ENCODE results near the gene SHCBP1.

The SHCBP1 gene

DNA sequence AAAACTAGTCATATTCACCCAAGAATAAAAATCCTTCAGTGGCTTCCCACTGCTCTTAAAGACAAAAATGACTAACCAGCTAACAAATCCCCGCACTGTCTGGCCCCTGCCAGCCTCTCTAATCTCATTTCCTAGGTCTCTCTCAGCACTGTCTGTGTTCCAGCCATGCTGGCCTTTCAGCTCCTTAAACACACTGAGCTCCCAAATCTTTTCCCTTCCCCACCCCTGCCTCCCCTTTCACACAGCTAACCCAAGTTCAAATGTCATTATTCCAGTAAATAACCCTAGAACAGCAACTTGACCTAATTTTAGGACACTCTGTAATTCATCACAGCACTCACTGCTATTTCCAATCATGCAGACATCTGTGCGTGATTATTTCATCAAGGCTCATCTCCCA lies 7.8 kb downstream of the SHCBP1 start:
- no peak for DNase-seq

DNA sequence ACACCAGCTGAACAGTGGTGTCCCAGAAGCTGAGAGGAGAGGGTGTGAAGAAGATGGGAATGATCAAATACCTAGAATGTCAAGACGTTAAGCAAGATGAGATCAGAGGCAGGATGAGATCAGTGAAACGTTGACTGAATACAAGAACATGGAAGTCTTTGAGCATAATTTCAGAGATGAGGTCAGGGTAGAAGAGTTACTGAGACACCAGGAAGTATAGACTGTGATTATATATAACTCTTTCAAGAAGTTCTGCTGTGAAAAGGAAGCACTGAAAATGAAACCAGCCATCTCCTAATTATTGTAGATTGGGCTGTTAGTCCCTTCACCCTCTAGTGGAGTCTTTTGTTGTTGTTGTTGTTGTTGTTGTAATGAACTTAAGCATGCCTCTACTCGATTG lies 9.1 kb downstream of the SHCBP1 start:
- DNase-seq: no peak

DNA sequence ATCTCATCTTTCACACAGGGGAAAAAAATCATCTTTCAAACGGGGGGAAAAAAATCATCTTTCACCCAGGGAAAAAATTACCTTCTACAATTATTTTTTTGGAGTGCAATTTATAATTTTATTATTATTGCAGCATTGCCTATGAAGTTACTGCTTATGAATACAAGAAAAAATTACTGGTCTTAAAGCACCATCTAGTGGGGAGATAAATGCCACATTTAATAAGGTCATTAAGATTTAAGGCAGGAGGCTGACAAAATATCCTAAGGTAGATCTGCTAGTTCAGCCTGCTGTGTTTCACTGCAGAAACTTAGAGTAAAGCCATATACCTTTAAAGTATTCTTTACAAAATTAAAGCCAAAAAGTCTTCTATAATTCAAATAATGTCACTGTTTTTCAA lies 13.7 kb downstream of the SHCBP1 start:
- DNase-seq: no peak

DNA sequence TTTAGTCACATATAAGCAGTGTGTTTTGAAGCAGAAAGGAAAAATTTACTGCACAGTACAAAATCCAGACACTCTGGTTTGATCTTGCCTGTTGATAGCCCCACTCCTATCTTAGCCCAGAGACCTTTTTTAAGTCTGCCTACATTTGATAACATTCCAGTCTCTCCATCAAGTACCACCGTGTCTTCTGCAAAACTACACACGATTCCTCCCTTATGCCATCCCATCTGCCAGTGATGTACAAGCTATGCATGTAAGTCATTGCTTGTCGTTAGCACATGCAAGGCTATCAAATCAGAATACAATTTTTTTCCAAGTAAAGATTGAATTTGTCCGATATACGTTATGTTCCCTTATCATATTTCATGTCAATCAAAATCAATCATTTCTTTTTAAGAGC lies 14.9 kb downstream of the SHCBP1 start:
- DNase-seq: no peak

DNA sequence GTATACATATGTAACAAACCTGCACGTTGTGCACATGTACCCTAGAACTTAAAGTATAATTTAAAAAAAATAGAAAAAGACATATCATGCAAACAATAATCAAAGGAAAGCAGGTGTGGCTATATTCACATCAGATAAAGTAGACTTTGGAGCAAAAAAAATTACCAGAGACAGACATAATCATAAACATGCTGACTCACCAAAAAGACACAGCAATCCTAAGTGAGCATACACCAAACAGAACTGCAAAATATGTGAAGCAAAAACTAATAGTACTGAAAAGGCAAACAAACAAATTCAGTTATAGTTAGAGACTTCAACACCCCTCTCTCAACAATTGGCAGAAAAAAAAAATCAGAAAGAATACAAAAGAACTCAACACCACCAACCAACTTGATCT lies 29.9 kb downstream of the SHCBP1 start:
- no peak for DNase-seq

DNA sequence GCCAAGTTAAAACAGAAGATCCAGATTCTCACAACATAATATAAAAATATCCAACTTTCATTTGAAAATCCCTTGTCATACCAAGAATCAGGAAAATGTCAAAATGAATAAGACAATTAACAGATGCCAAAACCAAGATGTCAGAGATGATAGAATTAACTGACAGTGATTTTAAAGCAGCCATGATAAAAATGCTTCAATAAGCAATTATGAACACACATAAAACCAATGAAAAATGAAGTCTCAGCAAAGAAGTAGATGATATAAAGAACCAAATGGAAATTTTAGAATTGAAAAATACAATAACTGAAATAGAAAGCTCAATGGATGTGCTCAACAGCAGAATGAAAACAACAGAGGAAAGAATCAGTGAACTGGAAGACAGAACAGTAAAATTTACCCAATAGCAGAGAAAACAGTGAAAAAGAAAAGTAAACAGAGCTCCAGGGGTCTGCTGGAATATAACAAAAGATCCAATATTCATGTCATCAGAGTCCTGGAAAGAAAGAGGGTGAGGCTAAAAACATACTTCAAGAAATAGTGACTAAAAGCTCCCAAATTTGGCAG lies 35.1 kb downstream of the SHCBP1 start:
- no peak for DNase-seq

DNA sequence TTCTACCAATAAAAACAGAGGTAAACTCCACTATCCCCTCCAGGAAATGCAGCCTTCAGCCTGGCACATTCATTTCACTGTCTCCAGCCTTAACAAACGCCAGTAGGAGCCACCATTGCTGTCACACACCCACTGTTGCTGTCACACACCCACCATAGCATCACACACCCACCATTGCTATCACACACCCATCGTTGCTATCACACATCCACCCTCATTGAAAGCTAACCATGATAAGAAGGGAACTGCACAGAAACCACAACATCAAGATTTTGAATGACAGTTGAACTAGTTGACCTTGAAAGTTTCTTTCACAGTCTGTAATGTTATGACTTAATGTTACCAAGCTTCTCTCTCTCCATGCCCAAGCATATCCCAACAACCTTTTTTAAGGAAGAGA lies 38.1 kb downstream of the SHCBP1 start:
- no peak for DNase-seq

DNA sequence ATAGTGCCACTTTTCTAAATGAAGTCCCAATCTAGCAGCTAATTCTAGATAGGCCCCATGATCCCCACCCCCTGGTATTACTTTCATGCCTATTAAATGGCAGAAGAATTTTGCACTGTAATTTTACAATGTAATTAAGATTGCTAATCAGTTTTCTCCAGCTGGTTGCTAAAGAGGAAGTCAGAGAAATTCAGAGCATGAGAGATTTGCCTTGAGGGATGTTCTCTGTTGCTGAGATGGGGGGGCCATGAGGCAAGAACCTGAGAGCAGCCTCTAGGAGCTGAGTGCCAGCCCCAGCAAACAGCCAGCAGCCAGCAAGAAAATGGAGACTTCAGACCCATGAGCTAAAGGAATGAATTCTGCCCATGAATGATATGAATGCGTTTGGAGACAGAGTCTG lies 38.9 kb downstream of the SHCBP1 start:
- no peak for DNase-seq

DNA sequence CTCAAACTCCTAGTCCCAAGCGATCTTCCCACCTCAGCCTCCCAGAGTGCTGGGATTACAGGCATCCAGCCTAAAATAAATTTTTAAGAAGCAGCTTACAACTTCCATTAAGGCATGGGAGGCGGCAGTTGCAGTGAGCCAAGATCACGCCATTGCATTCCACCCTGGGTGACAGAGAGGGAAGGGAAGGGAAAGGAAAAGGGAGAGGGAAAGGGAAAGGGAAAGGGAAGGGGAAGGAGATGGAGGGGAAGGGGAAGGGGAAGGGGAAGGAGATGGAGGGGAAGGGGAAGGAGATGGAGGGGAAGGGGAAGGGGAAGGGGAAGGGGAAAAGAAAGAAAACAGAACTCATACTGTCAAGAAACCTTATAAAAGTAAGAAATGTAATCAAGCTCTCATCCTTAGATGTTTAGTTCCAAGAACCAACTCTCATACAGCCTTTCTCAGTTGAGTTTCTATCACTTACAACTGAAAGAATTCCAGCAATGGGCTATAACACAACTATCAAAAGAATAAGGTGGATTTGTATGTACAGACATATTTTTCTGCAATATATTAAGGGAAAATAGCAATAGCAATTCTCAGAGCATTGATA lies 43.1 kb downstream of the SHCBP1 start:
- DNase-seq: no peak

DNA sequence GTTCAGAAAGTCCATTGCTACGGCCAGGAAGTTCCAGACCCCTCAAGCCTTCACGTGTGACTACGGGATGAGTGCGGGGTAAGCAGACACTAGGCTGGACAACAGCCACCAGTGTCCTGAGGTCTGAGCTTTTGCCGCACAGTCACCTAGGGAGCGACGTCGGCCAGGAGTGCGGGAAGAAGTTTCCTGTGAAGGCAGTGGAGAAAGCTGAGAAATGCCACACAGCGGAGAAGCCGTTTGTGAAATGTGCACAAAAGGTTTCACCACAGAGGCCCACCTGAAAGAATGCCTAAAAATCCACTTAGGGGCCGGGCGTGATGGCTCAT lies 47.4 kb downstream of the SHCBP1 start:
- DNase-seq: no peak

DNA sequence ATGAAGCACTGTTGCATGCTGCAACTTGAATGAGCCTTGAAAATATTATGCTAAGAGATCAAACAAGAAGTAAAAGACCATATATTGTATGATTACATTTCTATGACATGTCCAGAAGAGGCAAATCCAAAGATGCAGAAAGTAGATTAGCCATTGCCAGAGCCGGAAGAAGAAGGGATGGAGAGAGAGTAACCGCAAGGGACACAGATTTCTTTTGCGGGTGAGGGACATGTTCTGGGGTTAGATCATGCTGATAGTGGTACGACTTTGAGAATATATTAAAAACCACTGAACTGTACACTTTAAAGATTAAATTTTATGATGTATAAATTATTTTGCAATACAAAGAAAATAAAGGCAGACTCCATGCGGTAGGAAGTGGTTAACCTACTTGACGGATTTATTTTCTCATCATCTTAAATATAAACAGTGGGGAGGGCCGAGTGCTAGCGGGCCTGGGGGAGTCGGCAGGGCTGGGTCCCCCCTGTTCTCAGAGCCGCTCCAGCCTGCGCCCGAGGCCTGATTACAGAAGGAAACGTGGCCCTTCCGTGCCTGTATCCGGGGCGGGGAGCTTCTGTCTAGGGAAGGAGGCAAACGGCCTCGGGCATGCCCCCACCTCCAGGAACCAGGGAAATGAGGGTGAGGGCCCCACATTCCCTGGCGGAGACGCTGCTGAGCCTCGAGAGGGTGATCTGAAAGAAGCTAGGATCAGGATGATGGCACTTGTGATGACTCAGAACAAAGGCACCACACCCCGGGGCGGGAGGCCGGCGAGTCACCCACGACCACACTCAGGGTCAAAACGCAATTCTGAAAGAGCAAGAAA lies 48.0 kb downstream of the SHCBP1 start:
- no peak for DNase-seq

DNA sequence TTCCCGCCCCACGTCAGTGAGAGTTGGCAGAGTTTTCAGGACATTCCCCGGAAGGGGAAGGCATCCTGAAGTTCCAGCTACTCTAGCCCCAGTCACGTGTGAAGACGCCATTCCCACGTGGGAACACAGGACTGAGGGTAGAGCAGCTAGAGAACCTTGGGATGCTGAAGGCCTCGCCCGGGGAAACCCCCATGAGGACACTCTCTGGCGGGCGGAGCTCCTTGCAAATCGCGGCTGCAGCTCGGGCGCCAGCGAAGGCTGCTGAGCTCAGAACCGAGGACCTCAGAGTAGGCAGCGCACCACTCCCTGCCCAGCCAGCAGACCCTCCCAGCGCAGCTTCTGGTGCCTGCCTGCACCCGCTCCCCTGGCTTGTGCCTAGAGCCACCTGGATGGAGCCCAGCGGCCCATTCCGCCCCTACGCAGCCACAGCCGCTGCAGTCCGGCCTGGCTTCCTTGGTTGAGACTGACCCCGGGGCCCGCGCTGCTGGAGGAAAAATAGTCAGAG lies 51.9 kb downstream of the SHCBP1 start:
- DNase-seq: no peak

DNA sequence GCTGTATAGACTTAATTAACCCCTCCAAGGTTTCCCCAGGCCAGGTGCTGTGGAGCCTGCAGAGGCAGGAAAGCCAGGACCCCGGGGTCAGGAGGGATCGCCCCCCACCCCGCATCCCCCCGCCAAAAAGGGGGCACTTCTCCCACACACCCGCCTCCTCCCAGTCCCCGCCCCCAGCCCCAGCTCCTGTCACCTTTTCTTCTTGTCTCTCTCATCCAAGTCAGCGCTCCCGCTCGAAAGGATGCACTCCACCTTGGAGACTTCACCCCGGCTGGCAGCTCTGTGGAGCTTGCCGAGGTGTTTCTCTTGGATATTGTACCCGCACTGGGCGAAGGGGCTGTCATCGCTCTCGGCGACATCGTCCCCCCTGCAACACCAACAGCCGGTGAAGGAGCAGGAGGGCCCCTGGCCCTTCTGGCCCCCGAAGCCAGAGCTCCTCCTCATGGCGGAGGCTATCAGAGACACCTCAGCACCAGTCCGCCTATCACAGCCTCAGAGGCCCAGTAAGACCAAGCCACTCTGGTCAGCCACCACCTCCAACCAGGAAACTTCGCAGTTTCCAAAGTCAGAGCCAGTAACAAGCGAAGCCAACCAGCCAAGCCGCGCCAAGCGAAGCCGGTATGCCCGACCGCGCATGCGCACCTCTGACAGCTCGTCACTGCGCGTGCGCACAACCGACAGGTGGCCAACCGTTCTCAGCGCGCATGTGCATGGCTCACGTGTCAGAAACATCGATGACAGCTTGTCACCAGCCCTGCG lies 52.5 kb downstream of the SHCBP1 start:
- DNase-seq: no peak

DNA sequence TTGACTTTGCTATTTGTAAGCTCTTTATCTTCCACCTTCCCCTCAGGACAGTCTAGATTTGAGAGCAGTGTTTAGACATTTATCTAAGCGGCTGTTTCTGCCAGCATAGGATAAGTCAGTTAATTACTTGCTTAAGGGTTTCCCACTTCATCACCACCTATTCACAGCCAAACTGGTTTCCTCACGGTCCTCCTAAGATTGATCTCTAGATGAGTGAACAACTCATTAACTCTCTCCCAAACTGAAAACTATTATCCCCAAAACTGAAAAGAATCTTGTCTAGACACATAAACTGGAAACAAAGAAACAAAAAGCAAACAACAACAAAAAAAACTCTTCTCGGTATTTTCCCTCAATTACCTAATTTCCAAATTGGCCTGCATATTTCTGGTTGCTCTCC lies 58.2 kb downstream of the SHCBP1 start:
- no peak for DNase-seq

DNA sequence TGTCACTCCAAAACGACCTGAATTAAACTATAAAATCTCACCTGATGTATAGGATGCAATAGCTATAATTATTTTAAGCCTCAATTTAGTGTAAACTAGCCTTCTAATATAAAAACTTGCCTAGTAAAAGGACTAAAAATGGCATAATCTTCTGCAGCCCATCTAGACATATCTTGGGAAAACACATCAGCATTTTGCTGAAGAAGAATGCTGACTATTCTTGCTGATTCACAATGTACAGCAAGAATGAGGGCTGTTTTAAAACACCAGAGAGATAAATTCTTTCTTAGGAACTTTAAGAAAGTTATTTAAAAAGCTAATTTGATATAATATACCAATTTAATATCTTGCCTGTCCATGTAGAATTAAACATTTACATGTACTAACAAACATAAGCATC lies 63.2 kb downstream of the SHCBP1 start:
- no peak for DNase-seq

DNA sequence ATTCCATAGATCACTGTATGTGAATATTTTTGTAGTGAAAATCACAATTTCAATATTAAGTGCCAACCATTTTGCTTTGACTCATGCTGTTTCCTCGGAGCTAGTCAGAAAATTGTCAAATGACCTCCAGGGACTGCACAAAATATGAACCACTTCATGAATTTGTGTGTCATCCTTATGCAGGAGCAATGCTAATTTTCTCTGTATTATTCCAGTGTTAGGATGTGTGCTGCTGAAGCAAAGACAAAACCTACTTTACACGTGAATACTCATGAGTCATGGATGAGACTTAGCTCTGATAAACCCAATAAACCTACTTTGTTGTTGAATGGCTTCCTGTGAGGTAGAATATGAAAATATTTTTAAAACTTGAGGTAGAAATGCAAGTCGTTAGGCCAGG lies 65.2 kb downstream of the SHCBP1 start:
- no peak for DNase-seq

DNA sequence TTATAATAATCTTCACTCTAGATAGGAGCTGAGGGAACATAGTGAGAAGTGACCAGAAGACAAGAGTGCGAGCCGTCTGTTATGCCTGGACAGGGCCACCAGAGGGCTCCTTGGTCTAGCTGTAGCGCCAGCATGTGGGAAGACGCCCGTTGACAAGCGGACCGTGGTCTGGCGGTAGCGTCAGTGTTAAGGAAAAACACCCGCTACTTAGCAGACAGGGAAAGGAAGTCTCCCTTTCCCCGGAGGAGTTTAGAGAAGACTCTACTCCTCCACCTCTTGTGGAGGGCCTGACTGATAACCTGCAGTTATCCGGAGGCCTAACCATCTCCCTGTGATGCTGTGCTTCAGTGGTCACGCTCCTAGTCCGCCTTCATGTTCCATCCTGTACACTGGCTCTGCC lies 66.7 kb downstream of the SHCBP1 start:
- peak; percentile 53 for DNase-seq

DNA sequence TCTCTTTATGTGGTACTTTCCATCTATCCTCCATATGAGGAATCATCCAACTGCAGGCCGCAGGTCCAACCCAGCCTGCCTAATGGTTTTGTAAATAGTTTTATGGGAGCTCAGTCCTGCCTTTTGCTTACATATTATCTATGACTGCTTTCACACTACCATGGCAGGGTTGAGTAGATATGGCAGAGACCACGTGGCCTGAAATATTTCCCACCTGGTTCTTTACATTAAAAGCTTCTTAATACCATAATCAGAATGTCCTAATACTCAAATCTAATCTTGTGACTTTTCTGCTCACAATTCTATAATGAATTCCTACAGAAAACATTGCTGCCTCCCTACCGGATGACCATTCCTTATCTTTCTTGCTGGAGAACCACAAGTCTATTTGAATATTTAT lies 71.7 kb downstream of the SHCBP1 start:
- DNase-seq: no peak

Measured in right hindlimb (tissue), 1 donor.